ENCODE results near the gene SLC45A1. TPM values are rescaled to one million over a fixed set of nuclear protein-coding genes. Genes with fewer than 3 reads are reported as not detected.
"Not testable (repeated sequence)": the region's sequence is repeated elsewhere in the genome, so short reads cannot be mapped to it uniquely, and the experiment has no call there.

The SLC45A1 gene
- total RNA-seq = 1 to 10 TPM; 1.0 to 3.0 TPM

DNA sequence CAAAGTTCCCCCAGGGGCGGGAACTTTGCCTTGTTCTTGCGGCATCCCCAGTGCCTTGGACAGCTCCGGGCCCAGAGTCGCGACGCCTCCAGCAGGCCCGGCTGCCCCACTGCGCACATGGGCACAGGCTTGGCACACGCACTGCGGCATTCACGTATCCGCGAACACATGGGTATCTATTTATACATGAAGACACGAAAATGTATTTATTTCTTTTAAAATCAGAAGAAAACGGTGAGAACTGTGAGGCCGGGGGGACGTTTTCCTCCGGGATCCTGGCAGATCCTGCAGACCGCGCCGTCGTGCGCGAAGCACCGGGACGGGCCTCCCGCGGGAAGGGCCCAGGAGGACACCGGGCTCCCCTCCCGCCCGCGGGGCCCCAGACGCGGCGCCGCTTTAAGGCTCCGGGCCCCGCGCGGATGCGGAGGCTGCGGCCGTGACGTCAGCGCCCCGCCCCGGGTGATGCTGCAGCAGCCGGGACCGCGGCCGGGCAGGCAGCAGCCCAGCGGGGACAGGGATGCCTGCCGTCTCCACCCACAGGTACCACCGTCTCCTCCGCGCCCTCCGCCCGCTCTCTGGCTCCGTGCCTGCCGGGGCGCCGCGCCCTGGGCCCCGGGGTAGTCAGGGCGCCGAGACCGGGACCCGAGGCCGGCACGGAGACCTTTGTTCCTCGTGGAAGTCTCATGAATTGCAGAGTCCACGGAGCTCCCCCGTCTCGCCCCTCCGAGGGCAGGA is at the start of gene SLC45A1:
SLC45A1 (plus strand) TSS at position 468 of the 735 bp plus-strand sequence. CDS start 6,216 bp downstream, outside the sequence.
- Histone ChIP-seq H3K4me3 (peak within 1 kb of the TSS; percentile 57 to 78), H3K27me3 (no peaks in the 10 kb centered on the region), H3K27ac (peak within 1 kb of the TSS in 1 of 2 donors; percentile 68), H3K9me3 (no peaks in the 10 kb centered on the region), H3K4me1 (peaks cover 0 to 28% of the 10 kb centered on the region in 2 donors), H3K36me3 (no peaks in the 10 kb centered on the region)
- peak; percentile 81 for DNase-seq (ENCODE audit: low spot score)
- TF ChIP-seq, protein P1, sequence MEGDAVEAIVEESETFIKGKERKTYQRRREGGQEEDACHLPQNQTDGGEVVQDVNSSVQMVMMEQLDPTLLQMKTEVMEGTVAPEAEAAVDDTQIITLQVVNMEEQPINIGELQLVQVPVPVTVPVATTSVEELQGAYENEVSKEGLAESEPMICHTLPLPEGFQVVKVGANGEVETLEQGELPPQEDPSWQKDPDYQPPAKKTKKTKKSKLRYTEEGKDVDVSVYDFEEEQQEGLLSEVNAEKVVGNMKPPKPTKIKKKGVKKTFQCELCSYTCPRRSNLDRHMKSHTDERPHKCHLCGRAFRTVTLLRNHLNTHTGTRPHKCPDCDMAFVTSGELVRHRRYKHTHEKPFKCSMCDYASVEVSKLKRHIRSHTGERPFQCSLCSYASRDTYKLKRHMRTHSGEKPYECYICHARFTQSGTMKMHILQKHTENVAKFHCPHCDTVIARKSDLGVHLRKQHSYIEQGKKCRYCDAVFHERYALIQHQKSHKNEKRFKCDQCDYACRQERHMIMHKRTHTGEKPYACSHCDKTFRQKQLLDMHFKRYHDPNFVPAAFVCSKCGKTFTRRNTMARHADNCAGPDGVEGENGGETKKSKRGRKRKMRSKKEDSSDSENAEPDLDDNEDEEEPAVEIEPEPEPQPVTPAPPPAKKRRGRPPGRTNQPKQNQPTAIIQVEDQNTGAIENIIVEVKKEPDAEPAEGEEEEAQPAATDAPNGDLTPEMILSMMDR (IDR thresholded peaks at IDR 0.05) = no peak

DNA sequence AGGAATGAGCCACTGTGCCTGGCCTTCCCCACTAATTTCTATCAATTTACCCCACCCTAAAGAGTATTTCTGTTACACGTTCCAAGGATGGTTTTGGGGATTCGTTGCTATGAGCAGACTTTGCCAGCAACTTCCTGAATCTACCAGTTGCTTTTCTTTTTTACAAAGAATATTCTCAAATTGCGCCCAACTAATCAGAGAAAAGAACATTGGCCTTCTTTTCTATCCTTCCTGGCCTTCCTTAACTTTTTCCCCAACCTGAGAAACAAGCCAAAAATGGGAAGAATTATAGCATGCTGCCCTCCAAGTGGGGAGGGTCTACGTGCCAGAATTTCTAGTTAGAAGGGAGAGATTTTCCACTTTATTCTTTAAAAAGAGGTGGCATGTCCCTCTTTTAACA is 44.9 kb upstream of the SLC45A1 start:
- no peaks in the 10 kb centered on the region for H3K9me3 ChIP-seq
- no peak overlapping the region for H3K4me3 ChIP-seq
- no peak for DNase-seq (ENCODE audit: low spot score)

GRCh38 chr1:8274352-8274751 is 43.6 kb upstream of the SLC45A1 start:
- Histone ChIP-seq H3K9me3 (no peaks in the 10 kb centered on the region), H3K27ac (no peak overlapping the region), H3K4me3 (no peak overlapping the region), H3K4me1 (no peaks in the 10 kb centered on the region), H3K27me3 (no peaks in the 10 kb centered on the region), H3K36me3 (no peaks in the 10 kb centered on the region)
- DNase-seq (ENCODE audit: low spot score) = no peak
- TF ChIP-seq, protein P1 (IDR thresholded peaks at IDR 0.05) = no peak

More for the DNA sequence above, 44.9 kb upstream of the SLC45A1 start:
- Histone ChIP-seq H3K36me3 (no peaks in the 10 kb centered on the region), H3K27me3 (no peaks in the 10 kb centered on the region), H3K4me1 (no peaks in the 10 kb centered on the region), H3K27ac (no peak overlapping the region)
- TF ChIP-seq, protein P1 (IDR thresholded peaks at IDR 0.05) = no peak

GRCh38 chr1:8276173-8276914 is 41.6 kb upstream of the SLC45A1 start:
- DNase-seq (ENCODE audit: low spot score) = no peak
- Histone ChIP-seq H3K4me3 (no peak overlapping the region), H3K9me3 (no peaks in the 10 kb centered on the region), H3K4me1 (no peaks in the 10 kb centered on the region), H3K27ac (no peak overlapping the region), H3K36me3 (no peaks in the 10 kb centered on the region), H3K27me3 (no peaks in the 10 kb centered on the region)
- TF ChIP-seq, protein P1 (IDR thresholded peaks at IDR 0.05) = no peak

- no peak overlapping the region for H3K4me3 ChIP-seq
- no peaks in the 10 kb centered on the region for H3K4me1 ChIP-seq
- no peaks in the 10 kb centered on the region for H3K27me3 ChIP-seq
- no peak overlapping the region for H3K27ac ChIP-seq
- H3K36me3 ChIP-seq = no peaks in the 10 kb centered on the region
- TF ChIP-seq, protein P1 (IDR thresholded peaks at IDR 0.05) = no peak
- no peaks in the 10 kb centered on the region for H3K9me3 ChIP-seq
- no peak for DNase-seq (ENCODE audit: low spot score)
Measured at GRCh38 chr1:8276932-8277331, 41.0 kb upstream of the SLC45A1 start.

DNA sequence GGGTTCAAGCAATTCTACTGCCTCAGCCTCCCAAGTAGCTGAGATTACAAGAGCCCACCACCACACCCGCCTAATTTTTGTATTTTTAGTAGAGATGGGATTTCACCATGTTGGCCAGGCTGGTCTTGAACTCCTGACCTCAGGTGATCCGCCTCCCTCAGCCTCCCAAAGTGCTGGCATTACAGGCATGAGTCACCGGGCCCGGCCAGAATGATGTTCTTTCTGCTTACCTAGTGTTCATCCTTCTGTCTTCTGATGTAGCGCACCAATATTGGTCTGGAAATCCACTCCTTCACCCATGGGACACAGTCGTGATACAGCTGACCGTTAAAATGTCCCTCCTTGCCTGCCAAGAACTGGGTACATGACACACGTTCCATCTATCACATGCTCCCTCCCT is 39.2 kb upstream of the SLC45A1 start:
- DNase-seq (ENCODE audit: low spot score); H3K9me3 ChIP-seq; H3K4me1 ChIP-seq: not testable (repeated sequence)

More for the DNA sequence above, 39.2 kb upstream of the SLC45A1 start:
- not testable (repeated sequence) for H3K4me3 ChIP-seq, H3K36me3 ChIP-seq, H3K27ac ChIP-seq, H3K27me3 ChIP-seq

Data from right atrium auricular region (tissue), 2 donors.